OCI-M2 (cell line): ENCODE data around the gene TTLL8.
"Not testable (repeated sequence)": the region's sequence is repeated elsewhere in the genome, so short reads cannot be mapped to it uniquely, and the experiment has no call there.

Experiments used
- DNase-seq: peaks from one replicate; lab custom pipeline; 2025; ENCODE audit not compliant: unreplicated experiment; lab: John Stamatoyannopoulos, UW

Gene TTLL8

GRCh38 chr22:50058061-50058905, at the start of gene TTLL8:
TSS of gene TTLL8 (minus strand) at chr22:50058298.
- no peak for DNase-seq

GRCh38 chr22:50107529-50107928, 49.4 kb upstream of the TTLL8 start:
- DNase-seq = no peak

- DNase-seq = peak; percentile 27
Observed at GRCh38 chr22:50105208-50106100, 47.4 kb upstream of the TTLL8 start.

- peak; percentile 28 for DNase-seq
Observed at GRCh38 chr22:50104141-50104544, 46.0 kb upstream of the TTLL8 start.

GRCh38 chr22:50102946-50103345, 44.8 kb upstream of the TTLL8 start:
- DNase-seq = no peak

- DNase-seq = no peak
Observed at GRCh38 chr22:50101870-50102565, 43.9 kb upstream of the TTLL8 start.

GRCh38 chr22:50098052-50098451, 40.0 kb upstream of the TTLL8 start:
- no peak for DNase-seq

- DNase-seq = no peak
Observed at GRCh38 chr22:50092342-50092741, 34.2 kb upstream of the TTLL8 start.

GRCh38 chr22:50091092-50091768, 33.1 kb upstream of the TTLL8 start:
- DNase-seq = no peak

- no peak for DNase-seq
Observed at GRCh38 chr22:50090412-50090714, 32.3 kb upstream of the TTLL8 start.

- DNase-seq = no peak
Observed at GRCh38 chr22:50089682-50090411, 31.7 kb upstream of the TTLL8 start, which contains the start of gene MOV10L1. TSS of gene MOV10L1 (plus strand) at chr22:50090006. CDS start at chr22:50090089, 83 bp downstream.

- no peak for DNase-seq
Observed at GRCh38 chr22:50089231-50089630, 31.1 kb upstream of the TTLL8 start.

- no peak for DNase-seq
Observed at GRCh38 chr22:50088096-50088495, 30.0 kb upstream of the TTLL8 start.

- DNase-seq = no peak
Observed at GRCh38 chr22:50087646-50088045, 29.5 kb upstream of the TTLL8 start.

GRCh38 chr22:50086975-50087374, 28.9 kb upstream of the TTLL8 start:
- not testable (repeated sequence) for DNase-seq

GRCh38 chr22:50086526-50086925, 28.4 kb upstream of the TTLL8 start:
- DNase-seq = no peak

GRCh38 chr22:50085211-50085972, 27.3 kb upstream of the TTLL8 start, which contains the start of gene MLC1:
TSS of gene MLC1 (minus strand) at chr22:50085426. CDS start at chr22:50084902, 524 bp downstream.
- DNase-seq = peak; percentile 73

- DNase-seq = no peak
Observed at GRCh38 chr22:50084614-50085021, 26.5 kb upstream of the TTLL8 start.

GRCh38 chr22:50084080-50084477, 26.0 kb upstream of the TTLL8 start:
- no peak for DNase-seq
